ENCODE data around the gene DCTN1. TPM values are rescaled to one million over a fixed set of nuclear protein-coding genes. Genes with fewer than 3 reads are reported as not detected.

The DCTN1 gene
- total RNA-seq, 4 donors from 2014 or later, result 48.2 to 140 (median 95.0) TPM

DNA sequence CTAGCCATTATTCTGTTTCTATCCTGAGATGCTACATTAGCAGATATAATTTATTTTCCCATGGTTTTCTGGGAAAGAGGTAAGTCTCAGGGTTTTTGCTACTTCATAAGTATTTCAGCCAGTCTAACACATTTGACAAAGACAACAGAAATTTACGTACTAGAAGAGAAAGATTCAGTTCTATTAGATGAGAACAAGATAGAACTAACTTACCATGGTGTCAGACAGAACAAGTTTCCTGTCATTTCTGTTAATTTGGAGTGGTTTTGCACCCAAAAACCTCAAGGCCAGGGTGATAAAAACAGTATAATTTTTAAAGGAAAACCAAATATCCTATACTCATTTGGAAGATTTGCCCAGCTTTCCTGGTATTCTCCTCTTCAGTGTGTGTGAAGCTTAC is 52.5 kb downstream of the DCTN1 start:
- intact Hi-C loops (cut with DNase I; ENCODE audit: low total_unique reads), result no loop called here
- Histone ChIP-seq H3K4me1 (no peaks in the 10 kb centered on the region), H3K27ac (no peak overlapping the region), H3K36me3 (no peaks in the 10 kb centered on the region), H3K27me3 (no peaks in the 10 kb centered on the region), H3K9me3 (no peaks in the 10 kb centered on the region), H3K4me3 (no peak overlapping the region)
- TF ChIP-seq POLR2A (IDR thresholded peaks at IDR 0.05), result no peak
- TF ChIP-seq CTCF (IDR thresholded peaks at IDR 0.05), result no peak
- DNase-seq, result no peak

DNA sequence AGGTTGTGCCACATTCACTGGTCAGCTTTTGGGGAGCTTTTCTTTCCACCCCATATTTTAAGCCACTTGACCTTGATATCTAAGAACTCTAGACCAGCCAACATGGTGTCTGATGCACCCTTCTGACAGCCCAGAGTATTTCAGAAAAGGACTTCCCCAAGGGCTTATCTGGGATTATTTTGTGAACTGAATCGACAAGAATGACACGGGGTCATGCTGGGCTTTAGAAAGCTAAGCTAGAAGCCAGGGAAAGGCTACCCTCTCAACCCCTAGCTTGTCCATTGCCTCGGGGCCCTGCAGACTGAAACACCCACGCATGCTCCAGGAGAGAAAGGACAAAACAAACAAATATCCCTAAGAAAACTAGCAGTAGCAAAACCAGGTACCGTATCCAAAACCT is 52.9 kb downstream of the DCTN1 start:
- no peak for TF ChIP-seq CTCF (IDR thresholded peaks at IDR 0.05)
- no peak for TF ChIP-seq POLR2A (IDR thresholded peaks at IDR 0.05)
- Histone ChIP-seq H3K36me3 (no peaks in the 10 kb centered on the region), H3K9me3 (no peaks in the 10 kb centered on the region), H3K4me1 (no peaks in the 10 kb centered on the region), H3K27me3 (no peaks in the 10 kb centered on the region), H3K4me3 (no peak overlapping the region), H3K27ac (no peak overlapping the region)
- intact Hi-C loops (cut with DNase I; ENCODE audit: low total_unique reads), result no loop called here
- no peak for DNase-seq

DNA sequence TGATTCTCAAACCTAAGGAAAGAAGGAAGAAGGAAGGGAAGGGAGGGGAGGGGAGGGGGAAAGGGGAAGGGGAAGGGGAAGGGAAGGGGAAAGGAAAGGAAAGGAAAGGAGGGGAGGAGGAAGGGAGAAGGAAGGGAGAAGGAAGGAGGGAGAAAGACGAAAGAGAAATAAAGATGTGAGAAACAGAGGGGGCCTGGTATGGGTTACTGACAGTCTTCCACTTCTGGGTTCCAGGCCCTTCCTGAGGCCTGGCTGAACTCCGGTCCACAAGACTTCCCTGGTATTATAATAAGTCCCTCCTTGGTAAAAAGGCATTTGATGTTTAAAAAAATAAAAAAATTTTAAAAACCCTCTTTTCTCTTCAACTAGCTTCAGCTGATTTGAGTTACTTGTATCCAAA is 54.3 kb downstream of the DCTN1 start:
- intact Hi-C loops (cut with DNase I; ENCODE audit: low total_unique reads), result no loop called here
- H3K36me3 ChIP-seq, result no peaks in the 10 kb centered on the region

GRCh38 chr2:74321737-74322136 is 58.4 kb downstream of the DCTN1 start:
- Histone ChIP-seq H3K27me3 (no peaks in the 10 kb centered on the region), H3K36me3 (no peaks in the 10 kb centered on the region), H3K27ac (no peak overlapping the region), H3K4me1 (no peaks in the 10 kb centered on the region), H3K4me3 (no peak overlapping the region), H3K9me3 (no peaks in the 10 kb centered on the region)
- intact Hi-C loops (cut with DNase I; ENCODE audit: low total_unique reads), result no loop called here
- no peak for DNase-seq
- no peak for TF ChIP-seq CTCF (IDR thresholded peaks at IDR 0.05)
- TF ChIP-seq POLR2A (IDR thresholded peaks at IDR 0.05), result no peak

More for the DNA sequence above, 54.3 kb downstream of the DCTN1 start:
- no peaks in the 10 kb centered on the region for H3K27me3 ChIP-seq
- TF ChIP-seq POLR2A (IDR thresholded peaks at IDR 0.05) (no peak), CTCF (IDR thresholded peaks at IDR 0.05) (no peak)
- H3K4me1 ChIP-seq, result no peaks in the 10 kb centered on the region
- H3K27ac ChIP-seq, result no peak overlapping the region
- DNase-seq, result no peak
- H3K4me3 ChIP-seq, result no peak overlapping the region
- no peaks in the 10 kb centered on the region for H3K9me3 ChIP-seq

DNA sequence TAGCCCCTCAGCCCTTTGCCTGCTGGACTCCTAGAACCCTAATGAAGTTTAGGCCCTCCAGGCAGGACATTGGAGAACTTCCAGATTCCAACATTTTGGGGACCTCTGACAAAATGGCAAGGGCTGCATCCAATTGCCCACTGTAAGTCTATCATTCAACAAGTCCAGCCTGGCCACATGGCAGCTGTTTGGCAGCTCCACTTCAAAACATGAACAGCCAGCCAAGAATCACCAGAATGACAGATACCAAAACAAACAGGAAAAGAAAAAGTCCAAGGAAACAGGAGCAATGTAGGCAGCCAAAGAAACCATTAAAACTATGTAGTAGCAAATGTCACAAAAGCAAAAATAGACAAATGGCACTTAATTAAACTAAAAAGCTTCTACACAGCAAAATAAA is 62.4 kb downstream of the DCTN1 start:
- TF ChIP-seq CTCF (IDR thresholded peaks at IDR 0.05) (no peak), POLR2A (IDR thresholded peaks at IDR 0.05) (no peak)
- no peaks in the 10 kb centered on the region for H3K27me3 ChIP-seq
- no peak overlapping the region for H3K27ac ChIP-seq
- H3K4me1 ChIP-seq, result no peaks in the 10 kb centered on the region
- H3K36me3 ChIP-seq, result no peaks in the 10 kb centered on the region
- no peak overlapping the region for H3K4me3 ChIP-seq
- intact Hi-C loops (cut with DNase I; ENCODE audit: low total_unique reads), result no loop called here
- DNase-seq, result no peak
- H3K9me3 ChIP-seq, result no peaks in the 10 kb centered on the region

Data from uterus (tissue), 4 donors.